Gastroesophageal sphincter (tissue), 2 donors: ENCODE data around the gene GUSB.
"Not testable (repeated sequence)": the region's sequence is repeated elsewhere in the genome, so short reads cannot be mapped to it uniquely, and the experiment has no call there.

Experiments
- POLR2A ChIP-seq, 2 donors: fragments of 450-650 bp; IDR thresholded peaks; one replicate each; pipeline ENCODE4 v1.6.1; 2017; ENCODE audit warnings: antibody characterized with exemption in 2 of 2, mild to moderate bottlenecking in 2 of 2, moderate library complexity in 1 of 2
- POLR2AphosphoS5 ChIP-seq: sonication (generic); formaldehyde crosslinking; IDR thresholded peaks from one replicate; pipeline ENCODE4 v1.6.1; 2017; ENCODE audit warnings: antibody characterized with exemption

- TF ChIP-seq POLR2A (IDR thresholded peaks at IDR 0.05); POLR2AphosphoS5: not testable (repeated sequence)
Measured at GRCh38 chr7:65988503-65988902, 6.5 kb upstream of the GUSB start.
